ENCODE measurements around the gene CUL4A. TPM values are rescaled to one million over a fixed set of nuclear protein-coding genes. Genes with fewer than 3 reads are reported as not detected.

Gene CUL4A
- total and polyA plus RNA-seq, 2 donors (not counting 1 experiment from before 2014, with no cell fraction given), result 107 to 126 TPM

DNA sequence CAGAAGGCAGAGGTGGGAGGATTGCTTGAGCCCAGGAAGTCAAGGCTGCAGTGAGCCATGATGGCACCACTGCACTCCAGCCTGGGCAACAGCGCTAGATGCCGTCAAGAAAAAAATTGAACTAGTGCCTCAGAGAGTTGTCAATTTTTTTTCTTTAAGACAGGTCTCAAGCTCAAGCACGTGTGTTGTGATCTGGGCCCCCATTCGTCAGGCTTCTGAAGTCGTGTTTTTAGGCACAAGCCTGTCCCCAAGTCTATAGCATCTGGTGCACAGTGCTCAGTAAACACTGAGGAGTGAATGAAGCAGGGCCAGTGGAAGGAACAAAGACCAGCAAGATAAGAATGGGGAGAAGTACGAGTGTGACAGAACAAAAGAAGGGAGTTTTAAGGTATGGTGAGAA lies 63.9 kb downstream of the CUL4A start:
- no peak for DNase-seq (ENCODE audit: low read depth in 2 of 2)
- Histone ChIP-seq H4K20me1 (ENCODE audit: control insufficient read depth, extremely low read depth, insufficient read depth, low read length) (no peaks in the 10 kb centered on the region), H3K4me2 (ENCODE audit: extremely low read depth, insufficient read depth, low read length) (no peak overlapping the region)

GRCh38 chr13:113273851-113274590 lies 64.6 kb downstream of the CUL4A start:
- no peak overlapping the region for H3K27ac ChIP-seq (ENCODE audit: insufficient read depth, low read length)
- H3K9me3 ChIP-seq (ENCODE audit: control insufficient read depth, insufficient read depth, low read depth, low read length), result no peaks in the 10 kb centered on the region
- no peaks in the 10 kb centered on the region for H4K20me1 ChIP-seq (ENCODE audit: control insufficient read depth, extremely low read depth, insufficient read depth, low read length)
- no peak overlapping the region for H3K4me3 ChIP-seq (replicated peaks in 1 of 4; ENCODE audit: control extremely low read depth in 1 of 4, insufficient read depth in 1 of 4, low read depth in 3 of 4, low read length in 4 of 4)
- H3K27me3 ChIP-seq (ENCODE audit: control insufficient read depth, insufficient read depth, low read length), result no peaks in the 10 kb centered on the region
- no peaks in the 10 kb centered on the region for H3K4me1 ChIP-seq (ENCODE audit: control insufficient read depth, extremely low read depth, insufficient read depth, low read length)
- no peaks in the 10 kb centered on the region for H3K79me2 ChIP-seq (ENCODE audit: control insufficient read depth, insufficient read depth, low read length)
- no peak overlapping the region for H3K9ac ChIP-seq (ENCODE audit: insufficient read depth, low read length)
- no peak overlapping the region for H3K4me2 ChIP-seq (ENCODE audit: extremely low read depth, insufficient read depth, low read length)
- H2AFZ ChIP-seq (ENCODE audit: low read length), result no peak overlapping the region
- H3K36me3 ChIP-seq (ENCODE audit: control insufficient read depth, insufficient read depth, low read length), result no peaks in the 10 kb centered on the region
- DNase-seq (ENCODE audit: low read depth in 2 of 2), result peak; percentile 48 to 88
- TF ChIP-seq, protein P1, sequence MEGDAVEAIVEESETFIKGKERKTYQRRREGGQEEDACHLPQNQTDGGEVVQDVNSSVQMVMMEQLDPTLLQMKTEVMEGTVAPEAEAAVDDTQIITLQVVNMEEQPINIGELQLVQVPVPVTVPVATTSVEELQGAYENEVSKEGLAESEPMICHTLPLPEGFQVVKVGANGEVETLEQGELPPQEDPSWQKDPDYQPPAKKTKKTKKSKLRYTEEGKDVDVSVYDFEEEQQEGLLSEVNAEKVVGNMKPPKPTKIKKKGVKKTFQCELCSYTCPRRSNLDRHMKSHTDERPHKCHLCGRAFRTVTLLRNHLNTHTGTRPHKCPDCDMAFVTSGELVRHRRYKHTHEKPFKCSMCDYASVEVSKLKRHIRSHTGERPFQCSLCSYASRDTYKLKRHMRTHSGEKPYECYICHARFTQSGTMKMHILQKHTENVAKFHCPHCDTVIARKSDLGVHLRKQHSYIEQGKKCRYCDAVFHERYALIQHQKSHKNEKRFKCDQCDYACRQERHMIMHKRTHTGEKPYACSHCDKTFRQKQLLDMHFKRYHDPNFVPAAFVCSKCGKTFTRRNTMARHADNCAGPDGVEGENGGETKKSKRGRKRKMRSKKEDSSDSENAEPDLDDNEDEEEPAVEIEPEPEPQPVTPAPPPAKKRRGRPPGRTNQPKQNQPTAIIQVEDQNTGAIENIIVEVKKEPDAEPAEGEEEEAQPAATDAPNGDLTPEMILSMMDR (conservative IDR thresholded peaks at IDR 0.05 in 1 of 2, IDR thresholded peaks at IDR 0.05 in 1 of 2; ENCODE audit: low read depth in 1 of 2, low read length in 2 of 2), result no peak
- TF ChIP-seq EZH2 (IDR thresholded peaks at IDR 0.05; ENCODE audit: low read length, missing control alignments), result no peak

More for the DNA sequence above, 63.9 kb downstream of the CUL4A start:
- Histone ChIP-seq H3K36me3 (ENCODE audit: control insufficient read depth, insufficient read depth, low read length) (no peaks in the 10 kb centered on the region), H3K79me2 (ENCODE audit: control insufficient read depth, insufficient read depth, low read length) (no peaks in the 10 kb centered on the region), H3K27ac (ENCODE audit: insufficient read depth, low read length) (no peak overlapping the region), H3K9me3 (ENCODE audit: control insufficient read depth, insufficient read depth, low read depth, low read length) (no peaks in the 10 kb centered on the region), H3K4me1 (ENCODE audit: control insufficient read depth, extremely low read depth, insufficient read depth, low read length) (no peaks in the 10 kb centered on the region), H3K9ac (ENCODE audit: insufficient read depth, low read length) (no peak overlapping the region), H3K27me3 (ENCODE audit: control insufficient read depth, insufficient read depth, low read length) (no peaks in the 10 kb centered on the region), H3K4me3 (replicated peaks in 1 of 4; ENCODE audit: control extremely low read depth in 1 of 4, insufficient read depth in 1 of 4, low read depth in 3 of 4, low read length in 4 of 4) (no peak overlapping the region), H2AFZ (ENCODE audit: low read length) (no peak overlapping the region)
- TF ChIP-seq, protein P1 (conservative IDR thresholded peaks at IDR 0.05 in 1 of 2, IDR thresholded peaks at IDR 0.05 in 1 of 2; ENCODE audit: low read depth in 1 of 2, low read length in 2 of 2), result no peak
- no peak for TF ChIP-seq EZH2 (IDR thresholded peaks at IDR 0.05; ENCODE audit: low read length, missing control alignments)

DNA sequence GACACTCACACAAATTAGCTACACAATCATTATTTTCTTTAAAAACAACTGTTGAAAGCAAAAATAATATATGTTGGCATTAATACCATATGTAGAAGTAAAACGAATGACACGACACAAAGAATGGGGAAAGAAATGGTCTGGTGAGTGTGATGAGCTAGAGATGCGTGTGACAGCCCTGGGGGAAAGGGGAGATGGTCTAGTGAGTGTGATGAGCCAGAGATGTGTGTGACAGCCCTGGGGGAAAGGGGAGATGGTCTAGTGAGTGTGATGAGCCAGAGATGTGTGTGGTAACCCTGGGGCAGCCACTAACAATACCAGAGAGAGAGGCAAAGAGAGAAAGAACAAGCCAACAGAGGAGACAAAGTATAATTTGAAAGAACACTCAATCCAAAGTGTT lies 65.3 kb downstream of the CUL4A start:
- no peaks in the 10 kb centered on the region for H3K36me3 ChIP-seq (ENCODE audit: control insufficient read depth, insufficient read depth, low read length)
- TF ChIP-seq, protein P1 (conservative IDR thresholded peaks at IDR 0.05 in 1 of 2, IDR thresholded peaks at IDR 0.05 in 1 of 2; ENCODE audit: low read depth in 1 of 2, low read length in 2 of 2), result no peak
- no peak for TF ChIP-seq EZH2 (IDR thresholded peaks at IDR 0.05; ENCODE audit: low read length, missing control alignments)
- H3K79me2 ChIP-seq (ENCODE audit: control insufficient read depth, insufficient read depth, low read length), result no peaks in the 10 kb centered on the region
- no peak overlapping the region for H3K4me2 ChIP-seq (ENCODE audit: extremely low read depth, insufficient read depth, low read length)
- H4K20me1 ChIP-seq (ENCODE audit: control insufficient read depth, extremely low read depth, insufficient read depth, low read length), result no peaks in the 10 kb centered on the region
- H3K9ac ChIP-seq (ENCODE audit: insufficient read depth, low read length), result no peak overlapping the region
- H2AFZ ChIP-seq (ENCODE audit: low read length), result no peak overlapping the region
- no peak overlapping the region for H3K4me3 ChIP-seq (replicated peaks in 1 of 4; ENCODE audit: control extremely low read depth in 1 of 4, insufficient read depth in 1 of 4, low read depth in 3 of 4, low read length in 4 of 4)
- no peaks in the 10 kb centered on the region for H3K4me1 ChIP-seq (ENCODE audit: control insufficient read depth, extremely low read depth, insufficient read depth, low read length)
- DNase-seq (ENCODE audit: low read depth in 2 of 2), result no peak
- H3K27ac ChIP-seq (ENCODE audit: insufficient read depth, low read length), result no peak overlapping the region
- H3K27me3 ChIP-seq (ENCODE audit: control insufficient read depth, insufficient read depth, low read length), result no peaks in the 10 kb centered on the region
- no peaks in the 10 kb centered on the region for H3K9me3 ChIP-seq (ENCODE audit: control insufficient read depth, insufficient read depth, low read depth, low read length)

Data from fibroblast of lung (primary cell).